H9 (cell line): Measurements from ENCODE around the gene MEGF9. TPM values are rescaled to one million over a fixed set of nuclear protein-coding genes. Genes with fewer than 3 reads are reported as not detected.

Experiments used
- DNase-seq: peaks from one replicate; pipeline ENCODE4 v3.0.0-alpha.2; 2017
- H2AFZ ChIP-seq: one replicate; pipeline ENCODE4 v1.6.1; 2013; ENCODE audit warnings: mild to moderate bottlenecking, low read length, control low read depth, moderate library complexity
- H2AK5ac ChIP-seq: 2 replicates; pipeline ENCODE4 v1.6.1; 2013; ENCODE audit warnings: low read length, control low read depth, mixed read lengths; ENCODE audit not compliant: insufficient read length
- H2BK120ac ChIP-seq: one replicate; pipeline ENCODE4 v1.6.1; 2013; ENCODE audit warnings: low read depth, mild to moderate bottlenecking, low read length, control low read depth, inconsistent platforms; ENCODE audit not compliant: poor library complexity, severe bottlenecking
- H2BK12ac ChIP-seq: 2 replicates; pipeline ENCODE4 v1.6.1; 2013; ENCODE audit warnings: low read length, control low read depth, mixed read lengths, low read depth; ENCODE audit not compliant: insufficient read length
- H2BK15ac ChIP-seq: 2 replicates; pipeline ENCODE4 v1.6.1; 2013; ENCODE audit warnings: low read depth, low read length, control low read depth
- H2BK20ac ChIP-seq: one replicate; pipeline ENCODE4 v1.6.1; 2013; ENCODE audit warnings: low read depth, mild to moderate bottlenecking, low read length, control low read depth, inconsistent platforms; ENCODE audit not compliant: poor library complexity, severe bottlenecking
- H2BK5ac ChIP-seq: 2 replicates; pipeline ENCODE4 v1.6.1; 2013; ENCODE audit warnings: low read length, control low read depth, mixed read lengths; ENCODE audit not compliant: insufficient read length
- H3K14ac ChIP-seq: 2 replicates; pipeline ENCODE4 v1.6.1; 2013; ENCODE audit warnings: low read length, control low read depth; ENCODE audit not compliant: insufficient read depth
- H3K18ac ChIP-seq: 2 replicates; pipeline ENCODE4 v1.6.1; 2013; ENCODE audit warnings: low read depth, mild to moderate bottlenecking, mixed read lengths, low read length, control low read depth; ENCODE audit not compliant: insufficient read length
- H3K23ac ChIP-seq: 2 replicates; pipeline ENCODE4 v1.6.1; 2013; ENCODE audit warnings: low read length, control low read depth, mixed read lengths, low read depth; ENCODE audit not compliant: insufficient read length
- H3K23me2 ChIP-seq: 2 replicates; pipeline ENCODE4 v1.6.1; 2013; ENCODE audit warnings: low read depth, mild to moderate bottlenecking, mixed read lengths, low read length, control low read depth; ENCODE audit not compliant: insufficient read length, poor library complexity, severe bottlenecking
- H3K27ac ChIP-seq: 2 replicates; pipeline ENCODE4 v1.5.1; 2013; ENCODE audit warnings: low read length, control low read depth, mixed read lengths, low read depth; ENCODE audit not compliant: insufficient read length
- H3K27me3 ChIP-seq: 2 replicates; pipeline ENCODE4 v1.6.1; 2013; ENCODE audit warnings: low read length, control low read depth, inconsistent platforms; ENCODE audit not compliant: insufficient read depth
- H3K4ac ChIP-seq: 2 replicates; pipeline ENCODE4 v1.6.1; 2013; ENCODE audit warnings: low read depth, mild to moderate bottlenecking, control low read depth, inconsistent platforms, low read length, moderate library complexity
- H3K4me1 ChIP-seq: 2 replicates; pipeline ENCODE4 v1.6.1; 2013; ENCODE audit warnings: low read length, control low read depth, inconsistent platforms; ENCODE audit not compliant: insufficient read depth
- H3K4me2 ChIP-seq: 2 replicates; pipeline ENCODE4 v1.6.1; 2013; ENCODE audit warnings: low read length, control low read depth, mixed read lengths; ENCODE audit not compliant: insufficient read length, insufficient read depth
- H3K56ac ChIP-seq: 2 replicates; pipeline ENCODE4 v1.6.1; 2013; ENCODE audit warnings: low read depth, mild to moderate bottlenecking, mixed read lengths, low read length, control low read depth; ENCODE audit not compliant: insufficient read length
- H3K79me1 ChIP-seq: 2 replicates; pipeline ENCODE4 v1.6.1; 2013; ENCODE audit warnings: low read depth, mild to moderate bottlenecking, moderate library complexity, low read length, control low read depth, inconsistent platforms; ENCODE audit not compliant: insufficient read depth, poor library complexity, severe bottlenecking
- H3K79me2 ChIP-seq: 2 replicates; pipeline ENCODE4 v1.6.1; 2013; ENCODE audit warnings: low read length, control low read depth, inconsistent platforms; ENCODE audit not compliant: insufficient read depth
- H3K9ac ChIP-seq: 2 replicates; pipeline ENCODE4 v1.6.1; 2013; ENCODE audit warnings: low read length, control low read depth, mixed read lengths; ENCODE audit not compliant: insufficient read length; ENCODE audit errors: extremely low read depth
- H3K9me3 ChIP-seq: one replicate; pipeline ENCODE4 v1.6.1; 2013; ENCODE audit warnings: low read depth, low read length, inconsistent platforms; ENCODE audit not compliant: control insufficient read depth
- H3T11ph ChIP-seq: one replicate; pipeline ENCODE4 v1.6.1; 2013; ENCODE audit warnings: mild to moderate bottlenecking, low read length, control low read depth, inconsistent platforms
- H4K20me1 ChIP-seq: one replicate; pipeline ENCODE4 v1.6.1; 2013; ENCODE audit not compliant: control insufficient read depth, insufficient read length, insufficient read depth
- H4K5ac ChIP-seq: 2 replicates; pipeline ENCODE4 v1.6.1; 2013; ENCODE audit warnings: low read depth, mild to moderate bottlenecking, mixed read lengths, low read length, control low read depth; ENCODE audit not compliant: insufficient read length
- H4K8ac ChIP-seq: replicated peaks from 2 replicates; pipeline ENCODE4 v1.6.1; 2013; ENCODE audit warnings: low read length, control low read depth, mixed read lengths, low read depth; ENCODE audit not compliant: insufficient read length
- H4K91ac ChIP-seq: 2 replicates; pipeline ENCODE4 v1.6.1; 2013; ENCODE audit warnings: low read depth, mild to moderate bottlenecking, moderate library complexity, mixed read lengths, low read length, control low read depth; ENCODE audit not compliant: insufficient read length
- H3K27ac Mint-ChIP-seq, 3 experiments: 2 replicates in 2 of 3; 3 replicates in 1 of 3; pipeline ENCODE4 v1.8.0; 2020 to 2021; ENCODE audit warnings: mixed read lengths in 3 of 3, mild to moderate bottlenecking in 1 of 3, moderate library complexity in 1 of 3
- H3K27me3 Mint-ChIP-seq: 2 replicates; pipeline ENCODE4 v1.8.0; 2021; ENCODE audit warnings: low read depth, mild to moderate bottlenecking, moderate library complexity, mixed read lengths
- H3K36me3 Mint-ChIP-seq, 3 experiments: 2 replicates in 2 of 3; 3 replicates in 1 of 3; pipeline ENCODE4 v1.8.0; 2020 to 2021; ENCODE audit warnings: low read depth in 3 of 3, mixed read lengths in 3 of 3; ENCODE audit not compliant: insufficient read depth in 1 of 3
- H3K4me1 Mint-ChIP-seq, 2 experiments: 2 replicates each; pipeline ENCODE4 v1.8.0; 2020; ENCODE audit warnings: mixed read lengths in 2 of 2
- H3K4me3 Mint-ChIP-seq, 2 experiments: 2 replicates in 1 of 2; 3 replicates in 1 of 2; pipeline ENCODE4 v1.8.0; 2020 to 2021; ENCODE audit warnings: mild to moderate bottlenecking in 2 of 2, mixed read lengths in 2 of 2, moderate library complexity in 1 of 2
- H3K9me3 Mint-ChIP-seq, 2 experiments: 2 replicates in 1 of 2; 3 replicates in 1 of 2; pipeline ENCODE4 v1.8.0; 2020; ENCODE audit warnings: mild to moderate bottlenecking in 2 of 2, mixed read lengths in 2 of 2, moderate library complexity in 1 of 2
- WGBS: extraction: QIAGEN DNeasy Blood & Tissue Kit; methylation state at CpG from one replicate; pipeline ENCODE4 v1.1.7; 2013; ENCODE audit warnings: missing lambda C conversion rate, low lambda C conversion rate, mixed read lengths; ENCODE audit not compliant: insufficient read length; ENCODE audit errors: extremely low coverage; 5-methylcytosine and 5-hydroxymethylcytosine counted together
- total RNA-seq: library from RNA; stranded (reverse); gene quantifications from 2 replicates; pipeline ENCODE4 v1.2.1, GENCODE V29; 2021
- TF ChIP-seq, protein P1 (sequence below): fragments of 200-600 bp; sonication (generic); conservative IDR thresholded peaks from 3 replicates; pipeline ENCODE4 v1.8.0; 2021; ENCODE audit warnings: antibody characterized with exemption, mild to moderate bottlenecking

The MEGF9 gene
- total RNA-seq, 1 experiment from 2014 or later = 0.94 TPM

DNA sequence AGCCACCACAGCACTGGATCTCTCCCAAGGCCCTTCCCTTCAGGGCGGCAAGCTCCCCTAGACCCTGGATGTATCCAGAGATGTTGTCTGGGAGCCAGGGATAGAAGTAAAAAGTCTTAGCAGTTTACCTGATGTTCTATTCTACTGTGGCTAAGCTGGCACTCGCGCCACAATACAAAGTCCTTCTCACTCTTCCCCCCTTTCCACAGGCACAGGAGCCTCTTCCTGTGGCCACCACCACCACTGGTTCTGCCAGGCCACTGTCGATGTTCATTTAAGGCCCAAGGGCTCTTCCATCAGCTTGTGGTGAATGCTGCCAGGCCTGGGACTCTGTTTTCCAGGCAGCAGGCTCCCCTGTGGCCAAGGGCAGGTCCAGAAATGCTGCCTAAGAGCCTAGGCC lies 33.7 kb downstream of the MEGF9 start:
- H3K9ac ChIP-seq = no peak overlapping the region
- Mint-ChIP-seq H3K36me3 (no peaks in the 10 kb centered on the region), H3K9me3 (no peaks in the 10 kb centered on the region), H3K27ac (no peak overlapping the region), H3K4me1 (0 out of 4 replicates have a peak, but pooled peaks cover 0 to 4% of the 10 kb centered on the region in 2 experiments), H3K4me3 (no peak overlapping the region), H3K27me3 (peaks cover 20% of the 10 kb centered on the region)
- H3K23me2 ChIP-seq = no peaks in the 10 kb centered on the region
- H3K9me3 ChIP-seq = no peaks in the 10 kb centered on the region
- H2BK5ac ChIP-seq = no peak overlapping the region
- no peak overlapping the region for H2BK120ac ChIP-seq
- H3K4me2 ChIP-seq = no peak overlapping the region
- no peak overlapping the region for H3K56ac ChIP-seq
- no peak overlapping the region for H2AFZ ChIP-seq
- no peaks in the 10 kb centered on the region for H3K4me1 ChIP-seq
- H2BK20ac ChIP-seq = no peak overlapping the region
- no peak overlapping the region for H2BK12ac ChIP-seq
- no peak overlapping the region for H2AK5ac ChIP-seq
- no peaks in the 10 kb centered on the region for H3K27me3 ChIP-seq
- no peak overlapping the region for H3T11ph ChIP-seq
- no peak overlapping the region for H4K5ac ChIP-seq
- no peak overlapping the region for H2BK15ac ChIP-seq
- TF ChIP-seq, protein P1, sequence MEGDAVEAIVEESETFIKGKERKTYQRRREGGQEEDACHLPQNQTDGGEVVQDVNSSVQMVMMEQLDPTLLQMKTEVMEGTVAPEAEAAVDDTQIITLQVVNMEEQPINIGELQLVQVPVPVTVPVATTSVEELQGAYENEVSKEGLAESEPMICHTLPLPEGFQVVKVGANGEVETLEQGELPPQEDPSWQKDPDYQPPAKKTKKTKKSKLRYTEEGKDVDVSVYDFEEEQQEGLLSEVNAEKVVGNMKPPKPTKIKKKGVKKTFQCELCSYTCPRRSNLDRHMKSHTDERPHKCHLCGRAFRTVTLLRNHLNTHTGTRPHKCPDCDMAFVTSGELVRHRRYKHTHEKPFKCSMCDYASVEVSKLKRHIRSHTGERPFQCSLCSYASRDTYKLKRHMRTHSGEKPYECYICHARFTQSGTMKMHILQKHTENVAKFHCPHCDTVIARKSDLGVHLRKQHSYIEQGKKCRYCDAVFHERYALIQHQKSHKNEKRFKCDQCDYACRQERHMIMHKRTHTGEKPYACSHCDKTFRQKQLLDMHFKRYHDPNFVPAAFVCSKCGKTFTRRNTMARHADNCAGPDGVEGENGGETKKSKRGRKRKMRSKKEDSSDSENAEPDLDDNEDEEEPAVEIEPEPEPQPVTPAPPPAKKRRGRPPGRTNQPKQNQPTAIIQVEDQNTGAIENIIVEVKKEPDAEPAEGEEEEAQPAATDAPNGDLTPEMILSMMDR = no peak
- DNase-seq = no peak
- H3K79me1 ChIP-seq = no peaks in the 10 kb centered on the region
- H3K79me2 ChIP-seq = no peaks in the 10 kb centered on the region
- no peak overlapping the region for H3K27ac ChIP-seq
- no peak overlapping the region; the same call in 1 of the 2 replicates for H3K14ac ChIP-seq
- H3K23ac ChIP-seq = no peak overlapping the region
- no CpG with 5 or more reads among the region's 4 CpGs for WGBS
- H3K4ac ChIP-seq = no peak overlapping the region
- H4K91ac ChIP-seq = no peak overlapping the region
- no peak overlapping the region for H4K8ac ChIP-seq
- H4K20me1 ChIP-seq = no peaks in the 10 kb centered on the region
- H3K18ac ChIP-seq = no peak overlapping the region
